Stimulated activated naive CD8-positive, alpha-beta T cell treated with anti-CD3 and anti-CD28 coated beads, Interleukin-15, Interleukin-2, amounts not matched to agents 100 U/mL and 50 U/mL, for 24 hours (primary cell): Measurements from ENCODE around the gene GGCX.
A peak's percentile ranks its signal among the peaks of the same experiment; 100 is the strongest.
"Not testable (repeated sequence)": the region's sequence is repeated elsewhere in the genome, so short reads cannot be mapped to it uniquely, and the experiment has no call there.

ENCODE experiments used
- ATAC-seq: fragments of 150-1000 bp; cut with Tn5 transposase; one replicate; pipeline ENCODE4 v1.10.0; 2021
- DNase-seq: peaks from one replicate; pipeline ENCODE4 v3.0.0; 2021

Gene GGCX

DNA sequence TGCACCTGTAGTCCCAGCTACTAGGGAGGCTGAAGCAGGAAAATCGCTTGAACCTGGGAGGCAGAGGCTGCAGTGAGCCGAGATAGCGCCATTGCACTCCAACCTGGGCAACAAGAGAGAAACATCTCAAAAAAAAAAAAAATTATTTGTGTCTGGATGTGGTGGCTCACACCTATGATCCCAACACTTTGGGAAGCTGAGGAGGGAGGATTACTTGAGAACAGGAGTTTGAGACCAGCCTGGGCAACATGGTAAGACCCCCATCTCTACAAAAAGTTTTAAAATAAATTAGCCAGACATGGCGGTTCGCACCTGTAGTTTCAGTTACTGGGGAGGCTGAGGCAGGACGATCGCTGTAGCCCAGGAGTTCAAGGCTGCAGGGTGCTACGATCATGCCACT lies 14.4 kb upstream of the GGCX start:
- ATAC-seq (no peak), DNase-seq (no peak)

DNA sequence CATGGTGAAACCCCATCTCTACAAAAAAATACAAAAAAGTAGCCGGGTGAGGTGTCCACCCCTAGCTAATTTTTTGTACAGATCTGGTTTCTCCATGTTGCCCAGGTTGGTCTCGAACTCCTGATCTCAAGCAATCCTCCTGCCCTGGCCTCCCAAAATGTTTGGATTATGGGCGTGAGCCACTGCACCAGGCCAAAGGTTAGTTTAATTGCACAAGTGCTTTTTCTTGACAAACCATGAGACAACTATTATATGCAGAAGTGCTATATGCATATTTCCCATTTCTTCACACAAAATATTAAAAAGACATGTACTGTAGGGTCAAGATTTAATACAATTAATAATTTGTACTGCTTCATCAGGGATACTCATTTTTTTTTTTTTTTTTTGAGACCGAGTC lies 5.0 kb upstream of the GGCX start:
- DNase-seq = no peak
- ATAC-seq = no peak

DNA sequence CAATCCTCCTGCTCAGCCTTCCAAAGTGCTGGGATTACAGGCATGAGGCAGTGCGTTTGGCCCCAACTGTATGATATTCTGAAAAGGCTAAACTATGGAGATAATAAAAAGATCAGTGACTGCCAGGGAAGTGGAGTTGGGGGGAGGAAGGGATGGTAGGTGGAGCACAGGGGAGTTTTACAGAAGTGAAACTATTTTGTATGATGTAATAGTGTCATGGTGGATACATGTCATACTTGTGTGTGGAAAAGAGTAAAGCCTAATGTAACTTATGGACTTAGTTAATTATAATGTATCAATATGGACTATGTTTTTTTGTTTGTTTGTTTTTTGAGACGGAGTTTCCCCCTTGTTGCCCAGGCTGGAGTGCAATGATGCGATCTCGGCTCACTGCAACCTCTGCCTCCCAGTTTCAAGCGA lies 2.9 kb upstream of the GGCX start:
- ATAC-seq = no peak
- DNase-seq = no peak

DNA sequence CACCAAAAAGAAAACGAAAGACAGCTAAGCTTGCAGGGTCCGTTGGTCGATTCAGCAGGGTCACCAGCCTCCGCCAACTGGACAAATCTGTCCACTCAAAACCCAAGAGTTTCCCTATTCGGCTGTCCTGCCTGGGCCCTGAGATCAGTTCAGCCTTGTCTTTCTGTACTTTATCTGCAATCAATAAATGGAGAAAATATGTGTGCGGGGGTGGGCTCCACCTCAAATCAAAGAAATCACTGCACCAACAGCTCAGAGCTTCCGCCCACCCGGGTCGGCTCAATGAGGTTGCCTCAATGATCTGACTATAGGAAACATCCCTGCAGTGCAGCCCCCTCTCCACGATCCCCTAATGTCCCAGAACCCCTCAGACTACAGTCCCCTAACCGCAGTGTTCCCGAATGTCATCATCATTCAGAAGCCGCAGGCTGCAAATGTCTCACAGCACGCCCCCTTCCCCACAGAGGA lies 447 bp downstream of the GGCX start:
- ATAC-seq (peak; percentile 19), DNase-seq (peak; percentile 39)

DNA sequence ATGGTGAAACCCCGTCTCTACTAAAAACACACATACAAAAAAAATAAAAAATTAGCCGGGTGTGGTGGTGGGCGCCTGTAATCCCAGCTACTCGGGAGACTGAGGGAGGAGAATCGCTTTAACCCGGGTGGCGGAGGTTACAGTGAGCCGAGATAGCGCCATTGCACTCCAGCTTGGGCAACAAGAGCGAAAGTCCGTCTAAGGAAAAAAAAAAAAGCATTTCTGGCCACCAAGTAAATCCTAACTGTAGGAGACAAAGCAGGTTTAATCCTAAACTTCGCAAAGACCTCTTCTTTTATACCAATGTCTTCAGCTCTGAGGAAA lies 928 bp downstream of the GGCX start:
- ATAC-seq, DNase-seq: not testable (repeated sequence)

DNA sequence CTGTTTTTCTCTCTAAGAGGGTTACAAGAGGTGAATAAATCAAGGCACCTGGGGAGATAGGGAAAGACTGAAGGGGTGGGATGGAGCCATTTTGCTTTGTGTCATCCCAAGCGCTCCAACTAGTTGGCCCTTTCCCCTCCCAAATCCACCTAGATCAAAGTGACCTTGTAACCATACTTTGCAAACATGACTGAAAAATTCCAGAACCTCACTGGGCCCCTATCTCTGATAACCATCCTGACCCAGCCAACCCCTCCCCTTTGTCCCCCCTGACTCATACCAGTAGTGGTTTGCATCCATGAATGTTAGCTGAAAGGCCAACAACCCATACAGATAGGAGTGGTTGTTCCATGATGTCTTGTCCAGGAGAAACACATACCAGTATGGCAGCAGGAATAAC lies 3.1 kb downstream of the GGCX start:
- ATAC-seq = no peak

DNA sequence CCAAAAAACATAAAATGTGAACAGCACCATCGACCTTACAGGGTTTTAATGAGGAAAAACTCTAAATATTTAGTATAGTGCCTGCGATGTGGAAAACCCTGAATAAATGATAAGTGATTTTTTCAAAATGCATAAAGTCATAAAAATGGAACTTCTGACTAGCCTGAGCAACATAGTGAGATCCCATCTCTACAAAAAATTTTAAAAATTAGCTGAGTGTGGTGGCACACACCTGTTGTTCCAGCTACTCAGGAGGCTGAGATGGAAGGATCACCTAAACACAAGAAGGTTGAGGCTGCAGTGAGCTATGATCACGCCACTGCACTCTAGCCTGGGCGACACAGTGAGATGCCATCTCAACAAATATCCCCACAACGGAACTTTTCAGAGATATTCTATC lies 4.2 kb downstream of the GGCX start:
- DNase-seq (no peak), ATAC-seq (no peak)

More for the DNA sequence above, 3.1 kb downstream of the GGCX start:
- DNase-seq = no peak

DNA sequence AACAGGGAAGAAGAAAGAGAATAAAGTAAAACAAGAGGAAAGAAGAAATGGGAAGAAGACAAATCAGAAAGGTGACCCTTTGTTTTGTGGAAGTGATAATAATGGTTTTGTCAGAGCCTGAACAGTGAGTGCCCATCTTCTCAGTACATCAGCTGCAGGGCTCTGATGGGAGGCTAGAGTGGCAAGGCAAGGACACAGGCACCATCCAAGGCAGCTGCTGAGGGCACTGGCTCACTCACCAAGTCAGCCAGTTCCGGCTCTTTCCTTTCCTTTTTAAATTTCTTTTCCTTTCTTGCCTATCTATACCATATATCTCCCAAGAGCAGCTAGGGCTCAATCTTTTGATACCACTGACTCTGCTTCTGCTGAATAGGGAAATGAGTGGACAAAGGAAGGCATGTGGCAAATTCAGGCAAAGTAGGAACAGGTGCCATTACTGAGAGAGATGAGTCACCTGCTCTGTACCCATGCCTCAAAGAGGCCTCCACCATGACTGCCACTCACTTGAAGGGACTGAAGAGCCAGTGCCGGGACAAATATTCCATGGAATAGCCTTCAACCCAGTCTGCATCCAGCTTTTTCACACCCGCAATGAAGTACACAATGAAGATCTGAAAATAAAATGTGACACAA lies 6.2 kb downstream of the GGCX start:
- DNase-seq (no peak), ATAC-seq (peak; percentile 26)

DNA sequence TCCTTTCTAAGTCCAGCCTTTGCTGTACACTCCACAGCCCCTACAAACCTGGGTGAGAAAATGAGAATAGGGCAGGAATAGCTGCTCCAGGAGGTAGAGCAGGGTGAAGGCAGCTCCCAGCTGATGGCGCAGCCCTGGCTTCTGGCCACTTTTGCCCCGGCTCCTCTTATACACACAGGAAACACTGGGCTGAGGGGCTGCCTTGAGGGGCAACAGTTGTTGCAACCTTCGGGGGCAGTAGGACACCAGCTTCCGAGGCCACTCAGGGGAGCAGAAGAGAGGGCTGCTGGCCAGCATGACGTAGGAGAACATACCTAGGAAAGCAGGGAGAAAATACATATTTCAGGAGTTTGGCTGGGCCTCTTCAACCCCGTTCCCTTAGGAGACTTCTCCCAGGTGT lies 8.1 kb downstream of the GGCX start:
- no peak for DNase-seq
- no peak for ATAC-seq

DNA sequence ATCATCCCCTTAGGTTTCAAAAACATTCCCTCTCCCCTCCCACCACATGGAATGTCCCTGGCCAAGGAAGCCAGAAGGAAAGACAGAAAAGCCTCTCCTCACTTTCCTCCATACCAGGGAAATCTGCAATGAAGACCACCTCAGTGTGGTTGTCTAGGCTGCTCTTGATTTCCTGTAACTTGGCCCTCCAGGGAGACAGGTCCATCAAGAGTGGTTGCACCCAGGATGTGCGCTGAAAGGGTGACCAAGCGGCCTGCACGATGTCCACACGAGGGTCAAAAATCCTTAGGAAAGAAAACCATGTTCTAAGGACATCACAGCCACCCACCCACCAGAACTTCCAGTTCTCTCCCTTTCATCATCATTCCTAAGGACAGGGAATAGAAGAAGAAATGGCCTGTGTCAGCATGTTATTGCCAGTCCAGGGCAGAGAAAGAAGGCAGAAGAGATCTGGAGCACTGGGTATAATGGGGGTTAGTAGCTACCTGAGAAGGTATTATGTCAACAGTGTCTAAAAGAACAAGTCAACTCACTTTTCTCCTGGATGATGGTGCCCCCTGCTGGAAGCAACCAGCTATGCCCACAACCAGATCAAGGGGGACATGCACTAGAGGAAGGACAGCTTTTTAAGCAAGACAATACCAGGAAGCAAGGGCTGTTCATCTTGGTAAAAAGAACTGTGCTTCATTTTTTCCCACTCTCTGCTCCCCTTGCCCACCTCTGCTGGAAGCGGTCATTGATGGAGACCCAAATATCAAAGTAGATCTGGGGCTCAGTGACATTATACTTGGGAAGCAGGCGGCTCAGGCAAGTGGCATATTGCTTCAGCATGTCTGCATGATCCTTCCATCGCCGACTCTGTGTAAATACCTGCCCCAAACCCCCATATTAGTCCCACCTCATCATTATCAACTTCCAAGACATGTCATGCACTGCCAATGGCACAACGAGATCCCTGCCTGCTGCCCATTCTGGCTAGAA lies 9.3 kb downstream of the GGCX start:
- DNase-seq = peak; percentile 86
- peak; percentile 67 for ATAC-seq

DNA sequence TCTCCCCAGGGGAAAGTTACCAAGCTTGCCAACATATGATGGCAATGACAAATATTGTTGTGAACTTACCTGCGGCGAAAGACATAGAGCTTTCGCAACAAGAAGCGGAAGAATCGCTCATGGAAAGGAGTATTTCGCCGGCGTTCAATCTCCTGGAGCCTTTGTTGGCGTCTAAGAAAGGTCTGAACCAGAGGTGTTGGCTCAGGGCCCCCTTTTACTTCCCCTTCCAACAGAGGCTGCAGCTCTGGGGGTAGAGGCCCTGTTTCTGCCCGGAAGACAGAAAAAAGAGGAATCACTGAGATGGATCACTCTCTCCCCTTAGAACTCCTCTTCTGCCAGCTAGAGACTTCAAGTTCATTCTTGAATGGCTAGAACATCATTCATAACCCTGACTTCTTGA lies 10.8 kb downstream of the GGCX start:
- ATAC-seq (no peak), DNase-seq (no peak)

DNA sequence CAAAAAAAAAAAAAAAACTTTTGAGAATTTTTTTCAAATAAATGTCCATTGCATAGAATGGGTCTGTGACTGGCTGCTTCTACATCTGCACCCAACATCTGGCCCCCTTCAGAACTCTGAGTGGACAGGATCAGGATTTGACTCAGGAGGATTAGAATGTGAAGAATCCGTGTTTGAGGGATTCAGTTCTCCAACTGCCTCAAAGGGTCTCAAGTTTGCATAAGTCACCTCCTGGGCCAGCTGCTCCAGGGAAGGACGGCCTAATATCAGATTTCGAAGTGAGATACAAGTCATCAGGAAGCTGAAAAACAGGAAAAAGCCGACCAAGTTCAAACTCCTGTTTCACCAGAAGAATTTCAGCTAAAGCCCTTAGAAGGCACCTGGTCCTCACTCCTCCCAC lies 11.5 kb downstream of the GGCX start:
- DNase-seq (no peak), ATAC-seq (no peak)

DNA sequence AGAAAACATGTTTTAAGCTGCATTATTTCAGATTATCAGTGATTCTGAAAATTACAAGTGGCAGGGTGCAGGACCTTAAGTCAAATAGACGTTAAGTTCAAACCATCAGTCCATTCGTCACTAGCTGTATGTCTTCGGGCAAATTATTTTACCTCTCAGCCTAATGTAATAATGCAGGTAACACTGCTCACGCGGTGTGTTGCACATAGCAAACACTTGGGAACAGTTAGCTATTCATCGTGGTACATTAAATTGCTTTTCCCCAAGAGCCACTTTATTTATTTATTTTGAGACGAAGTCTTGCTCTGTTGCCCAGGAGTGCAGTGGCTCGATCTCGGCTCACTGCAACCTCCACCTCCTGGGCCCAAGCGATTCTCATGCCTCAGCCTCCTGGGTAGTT lies 12.2 kb downstream of the GGCX start:
- ATAC-seq = no peak

DNA sequence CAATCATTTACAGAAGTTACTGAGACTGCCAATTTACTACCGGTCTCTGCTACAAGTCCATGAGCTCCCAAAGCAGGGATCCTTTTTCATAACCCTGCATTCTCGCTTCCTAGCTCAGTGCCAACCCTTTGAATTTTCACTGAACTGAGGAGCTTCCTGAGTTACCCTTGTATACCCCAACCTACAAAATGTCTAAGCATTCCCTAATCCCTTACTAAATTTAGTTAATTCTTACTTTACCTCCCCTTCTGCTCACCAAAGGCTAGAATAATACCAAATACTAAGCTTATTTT lies 12.7 kb downstream of the GGCX start:
- ATAC-seq = no peak
- no peak for DNase-seq

More for the DNA sequence above, 12.2 kb downstream of the GGCX start:
- DNase-seq = no peak

DNA sequence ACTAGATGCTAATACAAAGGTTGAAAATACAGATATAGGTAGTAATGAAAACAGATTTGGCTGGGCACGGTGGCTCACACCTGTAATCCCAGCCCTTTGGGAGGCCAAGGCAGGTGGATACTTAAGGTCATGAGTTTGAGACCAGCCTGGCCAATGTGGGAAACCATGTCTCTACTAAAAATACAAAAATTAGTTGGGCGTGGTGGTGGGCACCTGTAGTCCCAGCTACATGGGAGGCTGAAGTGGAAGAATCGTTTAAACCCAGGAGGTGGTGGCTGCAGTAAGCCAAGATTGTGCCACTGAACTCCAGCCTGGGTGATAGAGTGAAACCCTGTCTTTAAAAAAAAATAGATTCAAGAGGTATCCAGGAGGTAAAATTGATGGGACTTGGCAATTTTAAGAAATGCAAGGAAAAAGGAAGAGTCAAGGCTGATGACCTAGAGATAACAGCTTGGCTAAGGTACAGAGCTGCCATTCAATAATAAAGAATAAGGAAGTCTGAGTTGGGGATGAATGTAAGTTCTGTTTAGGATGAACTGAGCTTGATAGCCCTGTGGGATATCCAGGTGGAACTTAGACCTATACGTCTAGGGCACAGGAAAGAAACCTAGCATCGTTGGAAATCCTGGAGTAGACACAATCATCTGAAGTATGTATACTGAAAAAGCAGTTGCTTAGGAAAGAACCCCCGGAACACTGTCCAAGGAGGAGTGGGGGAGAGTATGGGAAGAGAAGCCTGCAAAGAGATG lies 13.3 kb downstream of the GGCX start:
- no peak for ATAC-seq

DNA sequence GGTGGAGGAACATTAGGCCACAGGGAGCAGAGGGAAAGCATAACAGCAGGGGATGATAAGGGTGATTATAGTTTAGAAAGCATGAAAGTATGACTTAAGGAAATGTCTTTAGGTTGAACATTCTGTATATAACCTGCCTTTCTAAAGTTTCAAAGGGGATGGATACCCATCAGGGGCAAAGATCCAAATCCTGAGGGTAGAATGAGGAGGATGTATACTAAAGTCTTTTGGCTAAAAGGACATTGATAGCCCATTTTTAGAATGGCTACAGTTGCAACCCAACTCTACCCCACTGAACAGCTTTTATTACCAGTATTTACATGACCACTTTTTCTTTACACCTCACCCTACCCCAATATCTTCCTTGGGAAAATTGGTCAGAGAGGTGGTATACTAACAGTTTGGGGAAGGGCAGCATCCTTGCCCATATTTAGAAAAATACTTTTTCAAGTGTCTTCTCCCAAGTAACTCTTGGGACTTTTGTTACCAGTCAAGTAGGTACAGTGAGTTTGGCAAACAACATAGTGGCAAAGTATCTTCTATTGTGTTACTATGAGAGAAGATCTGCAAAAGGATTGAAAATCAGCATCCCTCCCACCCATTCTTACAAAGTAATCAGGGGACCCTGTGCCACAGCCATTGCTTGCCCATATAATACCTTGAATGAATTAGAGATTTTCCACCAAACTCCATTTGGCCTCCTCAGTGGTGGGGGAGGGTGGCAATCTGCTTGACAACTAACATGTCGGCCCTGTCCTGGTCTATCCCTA lies 14.0 kb downstream of the GGCX start:
- no peak for DNase-seq
- ATAC-seq = peak; percentile 7

More for the DNA sequence above, 13.3 kb downstream of the GGCX start:
- DNase-seq = no peak

DNA sequence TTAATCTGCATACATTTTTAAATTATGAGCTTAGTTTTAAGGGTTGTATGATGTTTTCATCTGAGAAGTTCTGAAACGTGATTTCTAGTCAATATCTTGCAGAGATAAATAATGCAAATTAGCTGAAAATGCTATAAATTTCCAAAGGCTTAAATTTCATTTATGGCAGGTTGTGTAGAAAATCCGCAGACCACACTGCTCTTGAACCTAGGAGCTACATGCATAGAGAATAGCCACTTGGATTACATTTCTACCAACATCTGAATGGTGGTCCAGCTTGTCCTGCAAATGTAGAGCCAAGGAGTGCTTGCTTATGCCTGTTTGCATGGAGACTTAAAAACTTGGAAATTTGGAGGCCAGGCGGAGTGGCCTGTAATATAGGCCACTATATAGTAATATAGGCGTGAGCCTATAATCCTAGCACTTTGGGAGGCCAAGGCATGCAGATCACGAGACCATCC lies 15.5 kb downstream of the GGCX start:
- ATAC-seq (peak; percentile 30), DNase-seq (peak; percentile 21)

DNA sequence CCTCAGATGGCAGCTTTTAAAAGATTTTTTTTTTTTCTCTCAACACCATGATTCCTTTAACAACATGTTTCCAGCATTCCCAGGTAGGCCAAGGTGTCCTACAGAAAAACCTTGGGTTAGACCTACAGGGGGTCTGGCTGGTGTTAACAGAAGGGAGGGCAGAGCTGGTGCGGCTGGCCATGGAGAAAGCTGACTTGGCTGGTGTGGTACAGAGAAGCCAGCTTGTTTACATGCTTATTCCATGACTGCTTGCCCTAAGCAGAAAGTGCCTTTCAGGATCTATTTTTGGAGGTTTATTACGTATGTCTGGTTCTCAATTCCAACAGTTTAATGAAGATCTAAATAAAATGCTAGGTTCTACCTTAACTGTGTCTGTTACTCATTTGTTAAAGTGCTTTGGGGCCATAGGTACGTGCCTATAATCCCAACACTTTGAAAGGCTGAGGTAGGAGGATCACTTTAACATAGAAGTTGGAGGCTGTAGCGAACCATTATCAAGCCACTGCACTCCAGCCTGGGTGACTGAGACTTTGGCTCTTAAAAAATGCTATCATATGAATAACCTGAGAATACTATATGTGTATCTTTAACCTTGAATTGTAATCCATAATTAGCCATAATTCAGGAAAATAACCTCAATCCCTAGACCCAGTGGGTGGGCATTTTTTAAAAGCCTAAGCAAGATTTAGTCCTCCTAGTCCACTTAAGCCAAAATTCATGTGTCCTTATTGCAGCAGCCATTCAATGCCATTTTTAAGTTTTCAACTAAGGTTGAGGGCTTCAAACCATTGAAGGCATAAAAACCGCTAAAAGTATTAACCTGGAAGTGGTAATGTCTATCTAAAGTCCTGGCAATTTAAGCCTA lies 16.1 kb downstream of the GGCX start:
- DNase-seq, ATAC-seq: not testable (repeated sequence)

DNA sequence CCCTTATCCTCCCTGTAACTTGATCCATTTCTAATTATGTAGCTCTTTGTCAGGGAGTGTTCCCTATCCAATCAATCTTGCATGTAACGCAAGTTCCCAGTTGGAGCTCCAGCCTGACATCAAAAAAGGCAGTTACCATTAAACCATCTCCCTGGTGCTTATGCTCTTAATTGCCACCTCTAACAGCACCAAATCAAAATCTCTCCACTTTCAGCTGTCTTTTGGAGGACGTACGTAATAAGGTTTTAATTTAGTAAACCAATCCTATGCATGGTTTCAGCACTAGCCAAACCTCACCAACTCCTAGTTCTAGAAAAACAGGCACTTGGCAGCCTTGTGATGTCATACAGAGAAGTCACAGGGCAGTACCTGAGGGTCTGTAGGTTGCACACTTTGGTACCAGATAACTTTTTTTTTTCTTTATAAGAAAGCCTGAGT lies 17.0 kb downstream of the GGCX start:
- ATAC-seq, DNase-seq: not testable (repeated sequence)

DNA sequence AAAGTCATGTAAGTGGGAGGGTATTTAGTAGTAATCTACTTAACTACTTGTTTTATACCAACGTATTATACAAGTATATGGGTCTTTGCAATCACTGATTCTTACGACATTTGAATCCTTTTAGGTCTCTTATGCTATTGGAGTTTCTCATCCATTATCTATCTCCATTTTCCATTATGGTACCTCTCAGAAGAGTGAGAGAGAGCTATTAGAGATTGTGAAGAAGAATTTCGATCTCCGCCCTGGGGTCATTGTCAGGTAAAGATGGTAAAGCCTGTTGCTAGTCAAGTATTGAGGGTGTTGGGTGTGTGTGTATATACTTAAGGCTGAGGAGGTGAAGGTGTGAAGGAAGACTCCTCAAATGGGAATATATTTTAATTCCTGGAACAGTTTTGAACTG lies 18.5 kb downstream of the GGCX start:
- ATAC-seq = no peak
- no peak for DNase-seq
